K562 (cell line): ENCODE measurements around the gene ANKRD12. TPM values are rescaled to one million over a fixed set of nuclear protein-coding genes. Genes with fewer than 3 reads are reported as not detected.

Source experiments
- C11orf30 ChIP-seq: fragments of 450-650 bp; IDR thresholded peaks from 2 replicates; pipeline ENCODE4 v1.6.1; 2016; ENCODE audit warnings: low read depth, mild to moderate bottlenecking
- CXXC5 ChIP-seq: fragments of 250-450 bp; sonication (Bioruptor Pico); IDR thresholded peaks from 2 replicates; pipeline ENCODE4 v1.8.0; 2022; ENCODE audit warnings: inconsistent platforms, mild to moderate bottlenecking, moderate library complexity
- ELF4 ChIP-seq: fragments of 450-650 bp; formaldehyde crosslinking; IDR thresholded peaks from 2 replicates; pipeline ENCODE4 v1.4.0; 2022; ENCODE audit warnings: missing genetic modification characterization
- EWSR1 ChIP-seq: fragments of 450-650 bp; IDR thresholded peaks from 2 replicates; pipeline ENCODE4 v1.6.1; 2018; ENCODE audit warnings: borderline replicate concordance, mild to moderate bottlenecking, low read depth, moderate library complexity; ENCODE audit not compliant: partially characterized antibody
- HCFC1 ChIP-seq: IDR thresholded peaks from 2 replicates; pipeline ENCODE4 v1.6.1; 2012; ENCODE audit warnings: low read depth, low read length, improper control_type of control experiment
- JUND ChIP-seq, 2 experiments: IDR thresholded peaks; 2 replicates in 1 of 2; 3 replicates in 1 of 2; pipeline ENCODE4 v1.6.1; 2011; ENCODE audit warnings: borderline replicate concordance in 2 of 2, low read depth in 2 of 2, low read length in 2 of 2, improper control_type of control experiment in 1 of 2, missing biosample characterization in 1 of 2, missing genetic modification characterization in 1 of 2, missing genetic modification reagents in 1 of 2
- NFRKB ChIP-seq: fragments of 450-650 bp; IDR thresholded peaks from 2 replicates; pipeline ENCODE4 v1.6.1; 2016; ENCODE audit warnings: low read depth
- RBM14 ChIP-seq: fragments of 200-400 bp; formaldehyde crosslinking; IDR thresholded peaks from 2 replicates; pipeline ENCODE4 v1.6.1; 2018; ENCODE audit warnings: low read depth, mild to moderate bottlenecking, low read length, moderate library complexity, borderline replicate concordance; ENCODE audit not compliant: insufficient read depth
- RFX1 ChIP-seq: fragments of 450-650 bp; IDR thresholded peaks from 2 replicates; pipeline ENCODE4 v1.6.1; 2016; ENCODE audit warnings: mild to moderate bottlenecking, moderate library complexity
- SRF ChIP-seq, 2 experiments: fragments of 250-450, 450-650 bp in 1 of 2; sonication (Bioruptor Pico) in 1 of 2; sonication (generic) in 1 of 2; formaldehyde crosslinking; IDR thresholded peaks; 2 replicates each; pipeline versions ENCODE4 v1.5.0 to v1.5.1; 2020 to 2022; ENCODE audit warnings: mild to moderate bottlenecking in 1 of 2, missing genetic modification reagents in 1 of 2
- TAF9B ChIP-seq: fragments of 450-650 bp; IDR thresholded peaks from 2 replicates; pipeline ENCODE4 v1.6.1; 2018; ENCODE audit warnings: mild to moderate bottlenecking; ENCODE audit not compliant: partially characterized antibody
- ZBTB17 ChIP-seq: fragments of 450-650 bp; formaldehyde crosslinking; IDR thresholded peaks from 2 replicates; pipeline ENCODE4 v1.4.0; 2020; ENCODE audit warnings: mild to moderate bottlenecking
- ZNF197 ChIP-seq: fragments of 200-800 bp; sonication (Bioruptor generic); IDR thresholded peaks from 2 replicates; pipeline ENCODE4 v1.6.1; 2016; ENCODE audit warnings: low read depth, missing genetic modification characterization, missing compliant biosample characterization
- ZNF584 ChIP-seq: fragments of 200-800 bp; sonication (Bioruptor generic); IDR thresholded peaks from 2 replicates; pipeline ENCODE4 v1.6.1; 2016; ENCODE audit warnings: low read depth, mild to moderate bottlenecking, missing genetic modification characterization, missing compliant biosample characterization
- ZNF589 ChIP-seq: fragments of 200-800 bp; sonication (Bioruptor generic); IDR thresholded peaks from 2 replicates; pipeline ENCODE4 v1.6.1; 2016; ENCODE audit warnings: low read depth, missing genetic modification characterization, missing compliant biosample characterization
- polyA plus RNA-seq, 8 experiments: library from polyadenylated mRNA; depleted of rRNA in 4 of 8; stranded (reverse) in 5 of 8; unstranded in 3 of 8; fragments of >200 nt; fragmentation: Nextera tagmentation in 2 of 8; fragmentation: Illumina TruSeq in 1 of 8; extraction: Ambion mirVana in 2 of 8; extraction: Trizol in 1 of 8; gene quantifications; 2 replicates each; pipeline versions ENCODE4 v1.2.1 to v1.2.3, GENCODE V29; 2011 to 2014; ENCODE audit warnings: inconsistent platforms in 1 of 8, missing spikeins in 1 of 8
- total RNA-seq, 7 experiments: library from RNA; depleted of rRNA in 6 of 7; stranded (reverse); fragments of >200 nt in 6 of 7; fragmentation: Illumina TruSeq in 2 of 7; extraction: Trizol in 2 of 7; gene quantifications; 2 replicates each; pipeline versions ENCODE4 v1.2.1 to v1.2.3, GENCODE V29; 2011 to 2021; ENCODE audit warnings: low replicate concordance in 1 of 7
- TF ChIP-seq, protein P1 (sequence below): sonication (generic); formaldehyde crosslinking; IDR thresholded peaks from 2 replicates; pipeline ENCODE4 v1.8.0; 2022; ENCODE audit warnings: mild to moderate bottlenecking, low read depth, missing genetic modification reagents
- TF ChIP-seq, protein P2 (sequence below), 3 experiments: fragments of 200-800 bp in 1 of 3; sonication (Bioruptor generic) in 1 of 3; sonication (generic) in 1 of 3; formaldehyde crosslinking in 1 of 3; IDR thresholded peaks; 2 replicates each; pipeline versions ENCODE4 v1.6.1 to v1.8.0; 2016 to 2022; ENCODE audit warnings: mild to moderate bottlenecking in 2 of 3, missing compliant biosample characterization in 2 of 3, missing genetic modification characterization in 2 of 3, missing genetic modification reagents in 1 of 3
- TF ChIP-seq, protein P3 (sequence below): fragments of 450-650 bp; IDR thresholded peaks from 2 replicates; pipeline ENCODE4 v1.7.1; 2018; ENCODE audit warnings: mild to moderate bottlenecking, low read depth; ENCODE audit not compliant: partially characterized antibody
- TF ChIP-seq, protein P4 (sequence below): sonication (generic); formaldehyde crosslinking; IDR thresholded peaks from 2 replicates; pipeline ENCODE4 v1.8.1; 2022; ENCODE audit warnings: missing genetic modification reagents

ANKRD12 gene
- total and polyA plus RNA-seq, 9 of the 15 experiments (the other 6 are each of a cell fraction or from before 2014, with no cell fraction given), result 6.6 to 28.2 (median 16.0) TPM

DNA sequence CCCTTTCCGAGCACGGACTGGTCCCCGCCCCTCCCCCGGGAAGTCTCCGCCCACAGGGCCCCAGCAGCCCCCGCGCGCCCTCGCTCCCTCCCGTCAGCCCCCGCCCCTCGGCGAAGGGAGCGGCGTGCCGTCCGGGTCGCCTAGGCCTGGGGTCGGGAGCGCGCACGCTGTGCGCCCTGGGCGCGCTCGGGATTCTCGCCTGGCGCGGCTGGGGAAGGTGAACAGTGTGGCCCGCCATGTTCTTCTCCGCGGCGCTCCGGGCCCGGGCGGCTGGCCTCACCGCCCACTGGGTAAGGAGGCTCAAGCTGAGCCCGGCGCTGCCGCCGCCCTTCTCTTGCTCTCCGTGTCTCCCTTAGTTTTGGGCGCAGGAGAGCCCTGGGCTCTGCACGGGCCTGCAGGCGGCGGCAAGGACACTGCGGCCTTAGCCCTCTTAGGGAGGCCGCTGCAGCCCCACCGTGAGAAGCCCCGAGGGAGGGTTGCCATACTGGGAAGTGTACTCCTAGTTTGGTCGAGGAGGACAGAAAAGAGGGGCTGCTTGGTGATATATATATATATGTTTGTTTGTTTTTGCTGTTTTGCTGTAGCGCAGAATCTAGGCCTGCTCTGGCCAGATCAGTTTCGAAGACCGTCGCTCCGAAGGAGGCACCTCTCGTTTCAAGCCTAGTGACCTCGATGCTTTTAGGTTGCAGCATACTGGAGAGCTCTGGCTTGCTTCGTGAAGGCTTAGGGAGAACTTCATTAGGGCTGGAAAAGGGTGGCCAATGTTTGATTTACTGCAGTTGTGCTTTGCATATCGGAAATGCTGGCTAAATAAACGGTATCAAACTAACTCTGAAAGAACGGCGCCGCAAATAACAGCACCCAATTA is 33.8 kb upstream of the ANKRD12 start, which contains the start of gene NDUFV2 (continued):
- TF ChIP-seq, protein P1, sequence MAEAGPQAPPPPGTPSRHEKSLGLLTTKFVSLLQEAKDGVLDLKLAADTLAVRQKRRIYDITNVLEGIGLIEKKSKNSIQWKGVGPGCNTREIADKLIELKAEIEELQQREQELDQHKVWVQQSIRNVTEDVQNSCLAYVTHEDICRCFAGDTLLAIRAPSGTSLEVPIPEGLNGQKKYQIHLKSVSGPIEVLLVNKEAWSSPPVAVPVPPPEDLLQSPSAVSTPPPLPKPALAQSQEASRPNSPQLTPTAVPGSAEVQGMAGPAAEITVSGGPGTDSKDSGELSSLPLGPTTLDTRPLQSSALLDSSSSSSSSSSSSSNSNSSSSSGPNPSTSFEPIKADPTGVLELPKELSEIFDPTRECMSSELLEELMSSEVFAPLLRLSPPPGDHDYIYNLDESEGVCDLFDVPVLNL, result 0 out of 2 replicates have a peak, but pooled peaks have one; percentile 37
- TF ChIP-seq, protein P2, sequence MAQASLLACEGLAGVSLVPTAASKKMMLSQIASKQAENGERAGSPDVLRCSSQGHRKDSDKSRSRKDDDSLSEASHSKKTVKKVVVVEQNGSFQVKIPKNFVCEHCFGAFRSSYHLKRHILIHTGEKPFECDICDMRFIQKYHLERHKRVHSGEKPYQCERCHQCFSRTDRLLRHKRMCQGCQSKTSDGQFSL (CRISPR knock-in tag; IDR thresholded peaks at IDR 0.05), result no peak
- TF ChIP-seq, protein P2 (tag; IDR thresholded peaks at IDR 0.05), result no peak
- TF ChIP-seq ZBTB17 (CRISPR knock-in tag), result peak; percentile 65
- TF ChIP-seq, protein P3, sequence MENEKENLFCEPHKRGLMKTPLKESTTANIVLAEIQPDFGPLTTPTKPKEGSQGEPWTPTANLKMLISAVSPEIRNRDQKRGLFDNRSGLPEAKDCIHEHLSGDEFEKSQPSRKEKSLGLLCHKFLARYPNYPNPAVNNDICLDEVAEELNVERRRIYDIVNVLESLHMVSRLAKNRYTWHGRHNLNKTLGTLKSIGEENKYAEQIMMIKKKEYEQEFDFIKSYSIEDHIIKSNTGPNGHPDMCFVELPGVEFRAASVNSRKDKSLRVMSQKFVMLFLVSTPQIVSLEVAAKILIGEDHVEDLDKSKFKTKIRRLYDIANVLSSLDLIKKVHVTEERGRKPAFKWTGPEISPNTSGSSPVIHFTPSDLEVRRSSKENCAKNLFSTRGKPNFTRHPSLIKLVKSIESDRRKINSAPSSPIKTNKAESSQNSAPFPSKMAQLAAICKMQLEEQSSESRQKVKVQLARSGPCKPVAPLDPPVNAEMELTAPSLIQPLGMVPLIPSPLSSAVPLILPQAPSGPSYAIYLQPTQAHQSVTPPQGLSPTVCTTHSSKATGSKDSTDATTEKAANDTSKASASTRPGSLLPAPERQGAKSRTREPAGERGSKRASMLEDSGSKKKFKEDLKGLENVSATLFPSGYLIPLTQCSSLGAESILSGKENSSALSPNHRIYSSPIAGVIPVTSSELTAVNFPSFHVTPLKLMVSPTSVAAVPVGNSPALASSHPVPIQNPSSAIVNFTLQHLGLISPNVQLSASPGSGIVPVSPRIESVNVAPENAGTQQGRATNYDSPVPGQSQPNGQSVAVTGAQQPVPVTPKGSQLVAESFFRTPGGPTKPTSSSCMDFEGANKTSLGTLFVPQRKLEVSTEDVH, result peak; percentile 41
- TF ChIP-seq JUND (IDR thresholded peaks at IDR 0.05; ENCODE audit: borderline replicate concordance, low read depth, low read length), result peak; percentile 35; the same call in 1 of the 2 replicates
- no peak; the same call in 2 of the 3 replicates for TF ChIP-seq JUND (tag; IDR thresholded peaks at IDR 0.05; ENCODE audit: borderline replicate concordance, low read depth, low read length)
- 0 out of 2 replicates have a peak, but pooled peaks have one; percentile 1 for TF ChIP-seq ZNF589 (CRISPR knock-in tag)
- TF ChIP-seq, protein P4, sequence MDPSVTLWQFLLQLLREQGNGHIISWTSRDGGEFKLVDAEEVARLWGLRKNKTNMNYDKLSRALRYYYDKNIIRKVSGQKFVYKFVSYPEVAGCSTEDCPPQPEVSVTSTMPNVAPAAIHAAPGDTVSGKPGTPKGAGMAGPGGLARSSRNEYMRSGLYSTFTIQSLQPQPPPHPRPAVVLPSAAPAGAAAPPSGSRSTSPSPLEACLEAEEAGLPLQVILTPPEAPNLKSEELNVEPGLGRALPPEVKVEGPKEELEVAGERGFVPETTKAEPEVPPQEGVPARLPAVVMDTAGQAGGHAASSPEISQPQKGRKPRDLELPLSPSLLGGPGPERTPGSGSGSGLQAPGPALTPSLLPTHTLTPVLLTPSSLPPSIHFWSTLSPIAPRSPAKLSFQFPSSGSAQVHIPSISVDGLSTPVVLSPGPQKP, result no peak
- TF ChIP-seq CXXC5 (CRISPR knock-in tag), result peak; percentile 87
- TF ChIP-seq SRF (CRISPR knock-in tag; IDR thresholded peaks at IDR 0.05), result peak in 1 of 2 experiments; percentile 53; a peak in 1 of 4 replicates
- TF ChIP-seq NFRKB, result peak; percentile 86
- no peak for TF ChIP-seq EWSR1
- no peak for TF ChIP-seq ZNF197 (CRISPR knock-in tag)
- TF ChIP-seq RBM14, result no peak
- TF ChIP-seq RFX1, result no peak
- TF ChIP-seq C11orf30, result peak; percentile 19; the same call in 1 of the 2 replicates
- no peak for TF ChIP-seq ELF4 (CRISPR knock-in tag)
- TF ChIP-seq TAF9B, result peak; percentile 82
- no peak for TF ChIP-seq ZNF584 (CRISPR knock-in tag)
- peak; percentile 64 for TF ChIP-seq HCFC1
